Cardiac muscle cell (in vitro differentiated cells and primary cell): Measurements from ENCODE around the gene SLC16A1. TPM values are rescaled to one million over a fixed set of nuclear protein-coding genes. Genes with fewer than 3 reads are reported as not detected.

Experiments
- DNase-seq, 2 donors: peaks; one replicate each; pipeline versions ENCODE4 v3.0.0 to v3.0.0-alpha.2; 2010 to 2017; ENCODE audit warnings: low read depth in 1 of 2, low spot score in 1 of 2
- H3K27ac ChIP-seq: fragments of 200-600 bp; sonication (generic); 2 replicates; pipeline ENCODE4 v1.5.1; 2016
- H3K27me3 ChIP-seq: fragments of 200-600 bp; sonication (generic); 2 replicates; pipeline ENCODE4 v1.6.0; 2016; ENCODE audit warnings: control low read depth
- H3K36me3 ChIP-seq: fragments of 200-600 bp; sonication (generic); 2 replicates; pipeline ENCODE4 v1.5.1; 2016; ENCODE audit warnings: control low read depth
- H3K4me1 ChIP-seq: fragments of 200-600 bp; sonication (generic); 2 replicates; pipeline ENCODE4 v1.8.1; 2017; ENCODE audit warnings: low read depth, mild to moderate bottlenecking, mixed run types
- H3K4me3 ChIP-seq: fragments of 200-600 bp; sonication (generic); 2 replicates; pipeline ENCODE4 v1.5.1; 2016; ENCODE audit warnings: mild to moderate bottlenecking
- H3K9me3 ChIP-seq: fragments of 200-600 bp; sonication (generic); 2 replicates; pipeline ENCODE4 v1.5.1; 2017; ENCODE audit warnings: low read depth, mild to moderate bottlenecking, control low read depth
- polyA plus RNA-seq: library from polyadenylated mRNA; unstranded; fragments of >200 nt; fragmentation: Nextera tagmentation; extraction: Ambion mirVana; gene quantifications from 2 replicates; pipeline ENCODE4 v1.2.1, GENCODE V29; 2016
- total RNA-seq: library from RNA; depleted of rRNA; stranded (reverse); fragments of >200 nt; gene quantifications from 2 replicates; pipeline ENCODE4 v1.2.3, GENCODE V29; 2016
- TF ChIP-seq, protein P1 (sequence below): IDR thresholded peaks from 2 replicates; pipeline ENCODE4 v1.5.1; 2012; ENCODE audit warnings: low read depth, mild to moderate bottlenecking, low read length

The SLC16A1 gene
- total and polyA plus RNA-seq, 2 experiments from 2014 or later, result 130 to 146 TPM

DNA sequence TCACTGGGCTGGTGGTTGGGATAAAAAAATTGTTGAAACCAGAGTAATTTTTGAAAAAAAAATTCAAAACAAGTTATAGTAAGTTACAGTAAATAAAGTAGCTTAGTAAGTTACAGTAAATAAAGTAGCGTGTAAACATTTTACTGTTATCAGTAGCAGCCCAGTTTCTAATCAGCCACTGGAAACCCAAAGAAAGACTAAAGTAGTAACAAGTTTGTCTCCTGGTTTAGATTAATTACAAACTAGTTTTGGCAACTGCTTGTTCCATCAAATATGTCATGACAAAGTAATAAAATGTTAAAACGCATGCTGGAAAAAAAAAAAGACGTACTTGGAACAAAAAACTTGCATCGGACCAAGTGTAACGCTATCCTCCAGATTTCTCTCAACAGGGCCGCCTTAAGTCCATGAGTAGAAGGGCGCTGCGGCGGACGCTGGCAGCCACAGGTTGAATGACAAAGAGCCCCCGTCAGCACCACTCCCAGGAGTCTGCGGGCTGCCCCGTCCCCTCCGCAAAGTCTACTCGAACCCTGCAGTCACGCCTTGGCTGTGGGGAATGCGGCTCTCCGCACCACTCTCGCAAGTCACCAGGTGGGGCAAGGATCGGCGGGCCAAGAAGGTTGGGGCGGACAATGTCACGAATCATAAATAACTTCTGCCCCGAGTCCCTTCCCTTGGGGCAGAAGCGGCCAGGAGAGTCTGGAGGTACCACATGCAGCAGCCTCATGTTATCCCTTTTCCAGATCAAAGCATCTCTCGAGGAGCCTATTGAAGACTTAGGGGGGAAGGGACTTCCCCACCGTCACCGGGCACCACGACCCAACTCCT is 837 bp downstream of the SLC16A1 start:
- TF ChIP-seq, protein P1, sequence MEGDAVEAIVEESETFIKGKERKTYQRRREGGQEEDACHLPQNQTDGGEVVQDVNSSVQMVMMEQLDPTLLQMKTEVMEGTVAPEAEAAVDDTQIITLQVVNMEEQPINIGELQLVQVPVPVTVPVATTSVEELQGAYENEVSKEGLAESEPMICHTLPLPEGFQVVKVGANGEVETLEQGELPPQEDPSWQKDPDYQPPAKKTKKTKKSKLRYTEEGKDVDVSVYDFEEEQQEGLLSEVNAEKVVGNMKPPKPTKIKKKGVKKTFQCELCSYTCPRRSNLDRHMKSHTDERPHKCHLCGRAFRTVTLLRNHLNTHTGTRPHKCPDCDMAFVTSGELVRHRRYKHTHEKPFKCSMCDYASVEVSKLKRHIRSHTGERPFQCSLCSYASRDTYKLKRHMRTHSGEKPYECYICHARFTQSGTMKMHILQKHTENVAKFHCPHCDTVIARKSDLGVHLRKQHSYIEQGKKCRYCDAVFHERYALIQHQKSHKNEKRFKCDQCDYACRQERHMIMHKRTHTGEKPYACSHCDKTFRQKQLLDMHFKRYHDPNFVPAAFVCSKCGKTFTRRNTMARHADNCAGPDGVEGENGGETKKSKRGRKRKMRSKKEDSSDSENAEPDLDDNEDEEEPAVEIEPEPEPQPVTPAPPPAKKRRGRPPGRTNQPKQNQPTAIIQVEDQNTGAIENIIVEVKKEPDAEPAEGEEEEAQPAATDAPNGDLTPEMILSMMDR, result no peak
- H3K4me3 ChIP-seq, result peak overlapping the region; percentile 74
- H3K9me3 ChIP-seq, result no peaks in the 10 kb centered on the region
- no peaks in the 10 kb centered on the region for H3K27me3 ChIP-seq
- peak; percentile 56 to 87 for DNase-seq
- no peaks in the 10 kb centered on the region for H3K36me3 ChIP-seq
- peak overlapping the region; percentile 92 for H3K27ac ChIP-seq
- peaks cover 28% of the 10 kb centered on the region for H3K4me1 ChIP-seq

DNA sequence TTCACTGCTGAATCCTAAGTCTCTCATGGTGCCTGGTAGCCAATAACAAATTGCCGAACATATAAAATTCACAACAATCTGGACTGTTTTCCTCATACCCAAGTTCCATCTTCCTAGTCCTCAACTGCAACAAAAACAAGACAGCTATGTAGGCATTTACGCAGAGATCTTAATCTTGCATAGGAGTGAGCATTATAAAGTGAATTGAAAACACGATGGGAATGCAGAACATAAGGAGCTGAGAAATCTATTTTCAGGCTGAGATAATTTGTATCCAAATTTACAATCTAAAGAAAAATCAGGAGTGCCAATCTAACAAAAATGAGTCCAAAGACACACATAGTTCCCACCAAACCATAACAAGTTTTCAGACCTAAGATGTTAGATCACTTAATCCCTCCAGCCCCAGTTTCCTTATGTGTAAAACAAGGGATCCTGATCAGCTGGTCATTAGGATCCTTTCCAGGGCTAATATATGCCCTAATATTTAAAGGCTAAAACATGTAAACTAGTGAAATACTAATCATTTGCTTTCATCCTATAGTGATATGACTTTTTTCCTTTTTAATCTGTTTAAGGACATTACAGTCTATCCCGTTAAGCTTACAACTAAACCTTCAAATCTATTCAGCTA is 1.9 kb downstream of the SLC16A1 start:
- H3K4me1 ChIP-seq, result peaks cover 28% of the 10 kb centered on the region
- no peaks in the 10 kb centered on the region for H3K9me3 ChIP-seq
- TF ChIP-seq, protein P1, result no peak
- DNase-seq, result no peak
- peak overlapping the region; percentile 92 for H3K27ac ChIP-seq
- H3K4me3 ChIP-seq, result peak overlapping the region; percentile 74
- no peaks in the 10 kb centered on the region for H3K27me3 ChIP-seq
- no peaks in the 10 kb centered on the region for H3K36me3 ChIP-seq

DNA sequence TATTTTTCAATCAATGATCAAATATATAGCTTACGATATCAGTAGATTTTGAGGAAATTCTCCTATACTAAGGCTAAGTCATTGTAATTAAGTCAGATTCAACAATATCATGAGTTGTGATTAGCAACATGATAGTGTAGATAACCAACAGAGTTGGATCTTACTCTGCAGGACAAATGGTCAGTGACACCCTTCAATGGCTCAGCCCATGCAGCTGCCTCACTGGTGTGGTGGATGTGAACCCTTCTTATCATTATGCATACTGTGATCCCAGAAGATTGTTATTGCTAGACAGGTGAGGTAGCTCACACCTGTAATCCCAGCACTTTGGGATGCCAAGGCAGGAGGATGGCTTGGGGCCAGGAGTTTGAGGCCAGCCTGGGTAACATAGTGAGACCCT is 5.6 kb downstream of the SLC16A1 start:
- Histone ChIP-seq H3K36me3 (no peaks in the 10 kb centered on the region), H3K27me3 (no peaks in the 10 kb centered on the region), H3K9me3 (no peaks in the 10 kb centered on the region), H3K4me1 (peaks cover 36% of the 10 kb centered on the region), H3K4me3 (no peak overlapping the region), H3K27ac (no peak overlapping the region)
- no peak for DNase-seq
- TF ChIP-seq, protein P1, result no peak

DNA sequence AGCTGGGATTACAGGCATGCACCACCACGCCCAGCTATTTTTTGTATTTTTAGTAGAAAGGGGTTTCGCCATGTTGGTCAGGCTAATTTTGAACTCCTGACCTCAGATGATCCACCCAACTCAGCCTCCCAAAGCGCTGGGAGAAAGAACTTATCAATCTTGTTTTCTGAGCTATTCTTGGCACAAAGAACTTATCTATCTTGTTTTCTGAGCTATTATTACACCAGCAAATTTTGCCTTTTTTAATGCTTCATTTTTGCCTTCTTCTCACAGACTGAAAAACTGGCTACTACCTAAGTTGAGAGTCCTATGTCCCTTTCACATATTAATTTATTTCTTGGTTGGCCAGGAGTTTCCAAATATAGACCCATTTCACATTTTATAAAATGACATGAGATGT is 9.3 kb downstream of the SLC16A1 start:
- Histone ChIP-seq H3K27ac (peak overlapping the region; percentile 13), H3K9me3 (no peaks in the 10 kb centered on the region), H3K4me1 (peaks cover 25% of the 10 kb centered on the region), H3K4me3 (no peak overlapping the region), H3K27me3 (no peaks in the 10 kb centered on the region), H3K36me3 (no peaks in the 10 kb centered on the region)
- DNase-seq, result no peak
- TF ChIP-seq, protein P1, result no peak

DNA sequence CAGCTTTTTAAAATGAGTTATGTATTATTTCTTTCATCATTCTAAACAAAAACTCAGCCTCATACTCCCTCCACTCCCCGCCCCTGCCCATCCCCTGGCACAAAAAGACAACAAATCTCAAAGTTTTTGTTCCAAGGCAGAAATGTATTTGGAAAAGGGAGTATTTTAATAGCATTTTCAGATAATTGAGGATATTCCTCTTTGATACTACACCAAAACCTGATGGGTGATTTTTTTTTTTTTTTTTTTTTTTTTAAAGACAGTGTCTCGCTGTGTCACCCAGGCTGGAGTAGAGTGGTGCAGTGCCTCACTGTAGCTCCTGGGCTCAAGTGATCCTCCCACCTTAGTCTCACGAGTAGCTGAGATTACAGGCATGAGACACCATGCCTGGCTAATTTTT is 16.2 kb downstream of the SLC16A1 start:
- TF ChIP-seq, protein P1, result no peak
- no peak for DNase-seq
- Histone ChIP-seq H3K36me3 (no peaks in the 10 kb centered on the region), H3K4me3 (no peak overlapping the region), H3K4me1 (peaks cover 33% of the 10 kb centered on the region), H3K27ac (no peak overlapping the region), H3K27me3 (no peaks in the 10 kb centered on the region), H3K9me3 (no peaks in the 10 kb centered on the region)
